ENCODE measurements around the gene MKX.

DNA sequence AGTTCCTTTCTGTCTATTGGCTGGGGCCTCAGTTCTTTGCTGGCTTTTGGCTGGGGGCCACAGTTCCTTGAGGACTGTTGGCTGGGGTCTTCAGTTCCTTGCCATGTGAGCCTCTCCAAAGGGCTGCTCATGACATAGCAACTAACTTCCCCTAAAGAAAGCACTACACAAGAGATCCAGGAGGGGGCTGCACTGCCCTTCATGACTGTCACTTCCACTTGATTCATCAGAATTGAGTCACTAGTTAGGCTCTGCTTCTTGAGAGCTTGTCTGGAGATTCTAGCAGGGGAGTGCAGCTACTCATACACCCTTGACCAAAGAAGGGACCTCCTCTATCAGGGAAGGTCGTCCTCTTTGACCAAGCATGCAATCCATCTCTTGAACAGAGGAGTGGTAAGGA is 38.0 kb upstream of the MKX start:
- TF ChIP-seq SUZ12 (IDR thresholded peaks at IDR 0.05; ENCODE audit: extremely low read depth, insufficient read depth, insufficient read length) (no peak), YY1 (IDR thresholded peaks at IDR 0.05; ENCODE audit: insufficient read depth, insufficient read length) (no peak)

Data from NT2/D1 (cell line).